Right lobe of liver (tissue), 6 donors: ENCODE data around the gene TTC13. TPM values are rescaled to one million over a fixed set of nuclear protein-coding genes. Genes with fewer than 3 reads are reported as not detected.

ENCODE experiments used
- ATAC-seq, 4 donors: fragments of 200-7000 bp; cut with Tn5 transposase; one replicate each; pipeline ENCODE4 v1.9.1; 2020; ENCODE audit warnings: mild to moderate bottlenecking in 4 of 4, moderate library complexity in 4 of 4
- DNase-seq, 3 donors: peaks; one replicate each; pipeline ENCODE4 v3.0.0-alpha.2; 2020
- H3K27ac ChIP-seq, 3 donors: fragments of 200-600 bp; one replicate each; pipeline ENCODE4 v1.8.0; 2022
- H3K27me3 ChIP-seq, 2 donors: fragments of 200-600 bp; one replicate each; pipeline ENCODE4 v1.8.0; 2022
- H3K36me3 ChIP-seq, 4 donors: fragments of 200-600 bp; sonication (generic) in 1 of 4; one replicate each; pipeline versions ENCODE4 v1.5.1 to v1.8.0; 2017 to 2022; ENCODE audit warnings: control low read depth in 1 of 4
- H3K4me1 ChIP-seq, 4 donors: fragments of 200-600 bp; sonication (generic) in 1 of 4; one replicate each; pipeline versions ENCODE4 v1.5.1 to v1.8.0; 2017 to 2022; ENCODE audit warnings: control low read depth in 1 of 4
- H3K4me3 ChIP-seq, 3 donors: fragments of 200-600 bp; one replicate each; pipeline ENCODE4 v1.8.0; 2022
- H3K9me3 ChIP-seq, 4 donors: fragments of 200-600 bp; sonication (generic) in 1 of 4; one replicate each; pipeline versions ENCODE4 v1.5.1 to v1.8.0; 2017 to 2022; ENCODE audit warnings: control low read depth in 1 of 4
- CTCF ChIP-seq, 4 donors: fragments of 200-600 bp in 3 of 4; fragments of 450-650 bp in 1 of 4; IDR thresholded peaks; one replicate each; pipeline versions ENCODE4 v1.5.1 to v1.8.0; 2016 to 2022; ENCODE audit warnings: antibody characterized with exemption in 4 of 4, mild to moderate bottlenecking in 2 of 4
- POLR2A ChIP-seq: fragments of 450-650 bp; IDR thresholded peaks from one replicate; pipeline ENCODE4 v1.6.1; 2017; ENCODE audit warnings: antibody characterized with exemption, mild to moderate bottlenecking
- WGBS: methylation state at CpG from one replicate; pipeline ENCODE4 v1.1.6; 2018; ENCODE audit warnings: low coverage, low lambda C conversion rate; ENCODE audit not compliant: insufficient coverage; ENCODE audit errors: missing lambda C conversion rate; 5-methylcytosine and 5-hydroxymethylcytosine counted together
- intact Hi-C, 2 donors: fragments of 100-400 bp; cut with DNase I; formaldehyde crosslinking; loops; one replicate each; pipeline versions ENCODE4 v1.11.2 to v1.14.1; 2022
- total RNA-seq, 6 experiments: library from RNA; depleted of rRNA in 2 of 6; stranded (reverse); fragments of >200 nt in 2 of 6; fragmentation: NEBNext Ultra II Directional in 3 of 6; extraction: Animal tissue kit (Norgen Biotek cat#: 25700) in 3 of 6; gene quantifications; one replicate each; pipeline versions ENCODE4 v1.1.0 to v1.2.4, GENCODE V29; 2016 to 2023
- donor health status: DM: no; HTN: yes; CAD: no.
- donor health status: DM: no; HTN: no; CAD: no.
- donor health status: DM: no; HTN: no; CAD: no.
- donor health status: DM: no; HTN: yes; CAD: no.
- donor health status: DM: no; HTN: yes; CAD: no.

The TTC13 gene
- total RNA-seq, 6 experiments from 2014 or later: 5.3 to 10.7 (median 6.2) TPM

- ATAC-seq (no peak), DNase-seq (no peak)
- Histone ChIP-seq H3K27ac (no peak overlapping the region), H3K4me3 (no peak overlapping the region), H3K27me3 (no peaks in the 10 kb centered on the region), H3K36me3 (peaks cover 0 to 67% (median 33%) of the 10 kb centered on the region in 4 donors), H3K4me1 (no peaks in the 10 kb centered on the region), H3K9me3 (no peaks in the 10 kb centered on the region)
- TF ChIP-seq CTCF (IDR thresholded peaks at IDR 0.05): no peak
- TF ChIP-seq POLR2A: no peak
- intact Hi-C loops: no loop called here
- 92% methylated on average over 1 of the region's 1 CpG for WGBS
Observed at GRCh38 chr1:230994860-230995259, 16.2 kb upstream of the TTC13 start.

DNA sequence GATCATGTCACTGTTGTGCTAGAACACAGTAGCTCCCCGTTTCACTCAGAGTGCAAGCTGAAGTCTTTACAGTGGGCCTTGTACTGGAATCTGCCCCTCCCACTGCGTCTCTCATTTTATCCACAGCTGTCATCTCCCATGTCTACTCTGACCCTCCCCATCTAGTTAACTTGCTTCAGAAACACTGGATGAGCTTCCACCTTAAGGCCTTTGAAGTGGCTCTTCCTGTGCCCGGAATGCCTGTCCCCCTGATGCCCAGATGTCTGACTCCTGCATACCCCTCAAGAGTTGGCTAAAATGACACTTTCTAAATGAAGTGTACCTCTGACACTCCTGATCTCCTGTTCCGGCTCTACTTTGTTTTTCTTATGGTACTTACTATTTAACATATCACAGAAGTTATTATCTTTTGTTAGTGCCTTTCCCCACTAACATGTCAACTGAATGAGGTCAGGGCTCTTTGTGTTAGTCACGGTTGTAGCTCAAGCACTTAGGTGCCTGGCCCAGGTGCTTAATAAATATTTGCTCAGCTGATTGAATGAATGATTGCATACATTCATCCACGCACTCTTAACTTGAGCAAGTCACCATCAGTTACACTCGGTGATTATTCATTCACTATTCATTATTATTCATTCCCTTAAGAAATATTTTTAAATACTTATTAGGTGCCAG lies 13.6 kb upstream of the TTC13 start:
- TF ChIP-seq CTCF (IDR thresholded peaks at IDR 0.05): no peak
- TF ChIP-seq POLR2A: no peak
- Histone ChIP-seq H3K27me3 (no peaks in the 10 kb centered on the region), H3K27ac (no peak overlapping the region), H3K4me3 (no peak overlapping the region), H3K9me3 (no peaks in the 10 kb centered on the region), H3K4me1 (no peaks in the 10 kb centered on the region), H3K36me3 (peaks cover 0 to 41% (median 14%) of the 10 kb centered on the region in 4 donors)
- ATAC-seq: no peak
- DNase-seq: no peak
- intact Hi-C loops: no loop called here
- 82% methylated on average over 7 of the region's 7 CpGs for WGBS

DNA sequence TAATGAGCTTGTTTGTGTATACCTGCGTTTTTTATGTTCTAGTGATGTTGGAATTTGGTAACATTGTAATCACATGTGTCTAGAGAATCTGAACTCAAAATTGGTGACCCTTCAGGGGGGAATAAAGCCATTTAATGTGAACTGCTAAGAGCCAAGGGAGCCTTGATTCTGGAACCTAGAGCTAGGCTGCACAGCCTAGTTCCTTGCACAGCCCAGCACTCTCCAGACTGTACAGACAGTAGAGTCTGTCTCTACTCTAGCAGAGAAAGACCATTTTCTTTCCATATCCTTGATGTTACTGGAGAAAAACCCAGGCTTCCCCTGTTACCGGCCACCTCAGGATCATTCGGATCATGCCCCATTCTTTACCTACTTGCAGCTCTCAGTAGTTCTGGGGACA lies 8.8 kb upstream of the TTC13 start:
- WGBS: 89% methylated on average over 1 of the region's 3 CpGs
- intact Hi-C loops: no loop called here
- DNase-seq: no peak
- Histone ChIP-seq H3K4me3 (no peak overlapping the region), H3K9me3 (no peaks in the 10 kb centered on the region), H3K4me1 (no peaks in the 10 kb centered on the region), H3K36me3 (peaks cover 0 to 20% (median 7%) of the 10 kb centered on the region in 4 donors), H3K27ac (no peak overlapping the region), H3K27me3 (no peaks in the 10 kb centered on the region)
- no peak for ATAC-seq
- TF ChIP-seq POLR2A (no peak), CTCF (IDR thresholded peaks at IDR 0.05) (no peak)

- Histone ChIP-seq H3K9me3 (no peaks in the 10 kb centered on the region), H3K4me3 (no peak overlapping the region), H3K4me1 (no peaks in the 10 kb centered on the region), H3K36me3 (peaks cover 0 to 16% (median 7%) of the 10 kb centered on the region in 4 donors), H3K27me3 (no peaks in the 10 kb centered on the region), H3K27ac (no peak overlapping the region)
- ATAC-seq (no peak), DNase-seq (no peak)
- intact Hi-C loops: no loop called here
- TF ChIP-seq POLR2A (no peak), CTCF (IDR thresholded peaks at IDR 0.05) (no peak)
- 88% methylated on average over 7 of the region's 7 CpGs for WGBS
Observed at GRCh38 chr1:230986976-230987375, 8.3 kb upstream of the TTC13 start.
